Duodenal mucosa (tissue), 2 donors: Measurements from ENCODE around the gene BLOC1S6.

Experiments used
- H3K27ac ChIP-seq: one replicate; pipeline ENCODE4 v1.7.0; 2013; ENCODE audit warnings: low read depth, low read length
- H3K27me3 ChIP-seq, 2 donors: one replicate each; pipeline ENCODE4 v1.7.0; 2013; ENCODE audit warnings: low read length in 2 of 2, control low read depth in 1 of 2; ENCODE audit not compliant: insufficient read depth in 2 of 2, control insufficient read depth in 1 of 2
- H3K36me3 ChIP-seq, 2 donors: one replicate each; pipeline ENCODE4 v1.7.0; 2013; ENCODE audit warnings: low read length in 2 of 2, control low read depth in 1 of 2; ENCODE audit not compliant: insufficient read depth in 2 of 2, control insufficient read depth in 1 of 2
- H3K4me1 ChIP-seq, 2 donors: one replicate each; pipeline ENCODE4 v1.7.0; 2013; ENCODE audit warnings: low read length in 2 of 2, control low read depth in 1 of 2; ENCODE audit not compliant: insufficient read depth in 2 of 2, control insufficient read depth in 1 of 2
- H3K4me3 ChIP-seq, 2 donors: one replicate each; pipeline ENCODE4 v1.7.0; 2013; ENCODE audit warnings: low read length in 2 of 2, low read depth in 1 of 2
- H3K9ac ChIP-seq, 2 donors: one replicate each; pipeline ENCODE4 v1.7.0; 2013; ENCODE audit warnings: low read length in 2 of 2, low read depth in 1 of 2
- H3K9me3 ChIP-seq, 2 donors: one replicate each; pipeline ENCODE4 v1.7.0; 2013; ENCODE audit warnings: low read length in 2 of 2, control low read depth in 1 of 2; ENCODE audit not compliant: control insufficient read depth in 1 of 2

Gene BLOC1S6

DNA sequence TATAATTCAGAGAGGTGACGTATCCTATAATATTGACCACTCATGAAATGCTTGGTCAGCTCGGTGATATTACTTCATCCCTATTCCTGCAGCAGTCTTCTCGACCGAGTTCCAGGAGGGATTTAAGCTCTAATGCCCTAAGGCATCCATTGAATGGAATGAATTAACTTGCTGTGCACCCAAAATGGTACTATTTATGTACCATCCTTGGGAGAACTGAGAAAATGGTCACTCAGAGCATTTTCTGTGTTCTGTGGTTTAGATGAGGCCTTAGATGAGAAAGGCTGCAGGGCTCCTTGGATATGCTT is 638 bp downstream of the BLOC1S6 start:
- peak overlapping the region; percentile 94 to 96 for H3K4me3 ChIP-seq
- H3K4me1 ChIP-seq, result peaks cover 27 to 28% of the 10 kb centered on the region in 2 donors
- peak overlapping the region; percentile 99 for H3K9ac ChIP-seq
- no peaks in the 10 kb centered on the region for H3K9me3 ChIP-seq
- peak overlapping the region; percentile 98 for H3K27ac ChIP-seq
- peaks cover 0 to 1% of the 10 kb centered on the region in 2 donors for H3K36me3 ChIP-seq
- no peaks in the 10 kb centered on the region for H3K27me3 ChIP-seq

DNA sequence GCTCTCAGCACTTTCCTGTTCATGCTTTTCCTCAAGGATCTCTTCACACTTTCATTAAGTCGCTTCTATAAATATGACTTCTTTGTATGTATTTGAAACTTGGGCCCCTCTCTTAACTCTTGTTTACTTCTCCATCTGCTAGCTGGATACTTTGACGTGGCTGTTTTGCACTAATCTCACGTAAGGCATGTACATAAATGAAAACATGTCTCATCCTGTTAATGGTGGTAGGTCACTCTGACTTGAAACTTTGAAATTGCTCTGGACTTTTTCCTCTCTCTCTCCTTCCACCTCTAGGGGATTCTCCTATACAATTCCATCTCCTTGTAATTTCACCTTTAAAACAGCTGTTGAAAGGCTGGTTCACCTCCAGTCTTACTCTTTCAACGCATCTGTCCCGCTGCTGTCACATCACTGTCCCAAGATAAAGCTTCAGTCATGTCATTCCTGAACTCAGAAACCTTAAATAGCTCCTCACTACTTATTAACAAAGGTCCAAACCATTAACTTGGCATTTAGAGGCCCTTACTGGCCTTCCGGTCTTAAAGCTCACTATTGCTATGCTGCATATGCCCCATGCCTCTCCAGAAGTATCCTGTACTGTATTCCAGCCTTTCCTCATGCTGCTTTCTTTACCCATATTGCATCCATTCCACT is 1.2 kb downstream of the BLOC1S6 start:
- peaks cover 0 to 3% of the 10 kb centered on the region in 2 donors for H3K36me3 ChIP-seq
- peak overlapping the region; percentile 99 for H3K9ac ChIP-seq
- no peaks in the 10 kb centered on the region for H3K27me3 ChIP-seq
- H3K4me3 ChIP-seq, result peak overlapping the region; percentile 94 to 96
- H3K9me3 ChIP-seq, result no peaks in the 10 kb centered on the region
- peak overlapping the region; percentile 98 for H3K27ac ChIP-seq
- peaks cover 27 to 28% of the 10 kb centered on the region in 2 donors for H3K4me1 ChIP-seq

DNA sequence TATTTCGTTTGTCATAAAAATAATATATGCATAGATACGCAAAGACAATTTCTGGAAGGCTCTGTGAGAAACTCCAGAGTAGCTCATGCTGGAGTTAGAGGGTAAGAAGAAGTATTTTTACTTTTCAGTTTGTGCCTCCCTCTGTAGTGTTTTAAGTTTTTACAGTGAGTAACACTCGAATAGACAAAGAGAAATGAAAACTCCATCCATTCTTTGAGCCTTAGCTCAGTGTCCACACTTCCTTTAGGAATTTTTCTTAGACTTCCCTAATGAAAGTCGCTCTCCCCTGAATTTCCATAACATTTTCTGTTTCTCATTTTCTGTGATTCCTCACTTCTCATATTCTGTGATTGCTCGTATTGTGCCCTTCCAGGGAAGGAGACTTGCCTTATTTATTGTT is 2.1 kb downstream of the BLOC1S6 start:
- Histone ChIP-seq H3K27ac (no peak overlapping the region), H3K4me1 (peaks cover 27 to 28% of the 10 kb centered on the region in 2 donors), H3K27me3 (no peaks in the 10 kb centered on the region), H3K36me3 (peaks cover 0 to 3% of the 10 kb centered on the region in 2 donors), H3K9me3 (no peaks in the 10 kb centered on the region), H3K4me3 (peak overlapping the region; percentile 94 to 96), H3K9ac (no peak overlapping the region)

DNA sequence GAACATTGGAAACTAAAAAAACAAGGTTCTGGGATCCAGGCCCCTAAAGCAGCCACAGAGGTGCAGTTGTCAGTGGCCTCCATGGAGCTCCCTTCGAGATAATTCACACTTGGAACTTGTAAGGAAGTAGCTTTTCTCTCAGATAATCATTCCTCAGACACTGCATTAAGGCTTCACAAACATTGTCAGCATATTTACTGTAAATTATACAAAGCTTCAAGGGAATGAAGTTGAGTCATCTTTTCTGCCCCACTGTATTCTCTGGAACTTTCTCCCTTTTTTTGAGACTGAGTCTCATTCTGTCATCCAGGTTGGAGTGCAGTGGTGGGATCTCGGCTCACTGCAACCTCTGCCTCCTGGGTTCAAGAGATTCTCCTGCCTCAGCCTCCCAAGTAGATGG is 7.1 kb downstream of the BLOC1S6 start:
- Histone ChIP-seq H3K27ac (no peak overlapping the region), H3K9me3 (no peaks in the 10 kb centered on the region), H3K9ac (no peak overlapping the region), H3K4me1 (peaks cover 3 to 4% of the 10 kb centered on the region in 2 donors), H3K36me3 (peaks cover 0 to 20% of the 10 kb centered on the region in 2 donors), H3K4me3 (no peak overlapping the region), H3K27me3 (no peaks in the 10 kb centered on the region)

DNA sequence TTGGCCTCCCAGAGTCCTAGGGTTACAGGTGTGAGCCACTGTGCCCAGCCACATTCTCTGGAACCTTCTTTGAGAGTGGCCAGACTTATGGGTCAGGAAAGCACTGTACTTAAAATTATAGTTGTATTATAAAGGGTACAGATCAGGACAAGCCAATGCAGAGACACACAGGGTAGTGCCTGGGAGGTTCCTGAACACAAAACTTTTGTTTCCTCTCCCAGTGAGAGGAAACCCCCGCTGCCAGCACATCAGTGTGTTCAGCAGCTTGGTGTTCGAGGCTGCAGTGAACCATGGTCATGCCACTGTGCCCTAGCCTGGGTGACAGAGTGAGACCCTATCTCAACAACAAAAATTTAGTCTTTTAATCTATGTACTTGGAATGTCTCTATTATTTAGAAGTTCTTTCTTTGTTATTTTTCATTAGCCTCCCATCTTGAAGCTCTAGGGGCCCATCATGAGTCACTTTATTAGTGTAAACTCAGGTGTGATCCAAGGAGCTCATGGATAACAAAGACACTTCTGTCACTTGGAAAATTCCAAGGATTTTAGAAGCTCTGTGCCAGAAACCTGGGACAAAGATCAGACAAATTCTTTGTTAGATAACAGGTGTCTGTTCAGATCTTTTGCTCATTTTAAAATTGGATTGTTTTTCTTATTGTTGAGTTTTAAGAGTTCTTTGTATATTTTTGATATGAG is 7.8 kb downstream of the BLOC1S6 start:
- Histone ChIP-seq H3K4me1 (peaks cover 0 to 3% of the 10 kb centered on the region in 2 donors), H3K36me3 (peaks cover 0 to 20% of the 10 kb centered on the region in 2 donors), H3K4me3 (no peak overlapping the region), H3K9ac (no peak overlapping the region), H3K9me3 (no peaks in the 10 kb centered on the region), H3K27ac (no peak overlapping the region), H3K27me3 (no peaks in the 10 kb centered on the region)

DNA sequence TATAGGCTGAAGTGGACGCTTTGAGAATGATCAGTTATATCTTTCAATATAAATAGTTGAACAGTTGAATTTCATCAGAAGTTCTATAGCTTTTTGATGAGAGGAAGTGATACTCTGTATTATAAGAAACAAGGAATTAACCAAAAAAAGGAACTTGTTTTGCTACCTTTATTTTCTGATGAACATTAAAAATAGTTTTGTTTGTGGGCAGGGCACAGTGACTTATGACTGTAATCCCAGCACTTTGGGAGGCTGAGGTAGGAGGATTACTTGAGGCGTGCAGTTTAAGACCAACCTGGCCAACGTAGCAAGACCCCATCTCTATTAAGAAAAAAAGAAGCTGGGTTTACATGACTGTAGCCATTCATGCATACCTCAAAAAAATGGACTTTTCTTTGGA is 16.7 kb downstream of the BLOC1S6 start:
- Histone ChIP-seq H3K4me3 (no peak overlapping the region), H3K4me1 (no peaks in the 10 kb centered on the region), H3K36me3 (peaks cover 0 to 31% of the 10 kb centered on the region in 2 donors), H3K27ac (no peak overlapping the region), H3K27me3 (no peaks in the 10 kb centered on the region), H3K9me3 (no peaks in the 10 kb centered on the region), H3K9ac (no peak overlapping the region)

DNA sequence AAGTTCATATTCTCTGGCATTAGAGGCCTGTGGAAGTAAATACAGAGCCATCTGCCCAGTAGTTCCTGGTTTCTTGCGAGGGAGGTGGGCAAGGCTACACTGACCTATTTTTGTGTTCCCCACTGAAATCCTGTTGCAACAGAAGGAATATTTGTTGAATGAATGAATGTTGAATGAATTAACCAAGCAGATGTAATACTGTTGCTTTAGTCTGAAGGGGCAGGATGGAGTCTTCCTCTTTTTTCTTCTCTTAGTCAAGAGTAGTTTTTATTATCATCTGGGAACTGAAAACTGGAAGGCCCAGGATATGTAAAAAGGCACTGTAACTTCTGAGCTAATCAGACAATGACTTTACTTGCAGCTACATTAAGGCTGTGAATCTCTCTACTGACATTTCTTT is 17.1 kb downstream of the BLOC1S6 start:
- Histone ChIP-seq H3K4me3 (no peak overlapping the region), H3K9me3 (no peaks in the 10 kb centered on the region), H3K27me3 (no peaks in the 10 kb centered on the region), H3K9ac (no peak overlapping the region), H3K27ac (no peak overlapping the region), H3K4me1 (no peaks in the 10 kb centered on the region), H3K36me3 (peaks cover 0 to 31% of the 10 kb centered on the region in 2 donors)

DNA sequence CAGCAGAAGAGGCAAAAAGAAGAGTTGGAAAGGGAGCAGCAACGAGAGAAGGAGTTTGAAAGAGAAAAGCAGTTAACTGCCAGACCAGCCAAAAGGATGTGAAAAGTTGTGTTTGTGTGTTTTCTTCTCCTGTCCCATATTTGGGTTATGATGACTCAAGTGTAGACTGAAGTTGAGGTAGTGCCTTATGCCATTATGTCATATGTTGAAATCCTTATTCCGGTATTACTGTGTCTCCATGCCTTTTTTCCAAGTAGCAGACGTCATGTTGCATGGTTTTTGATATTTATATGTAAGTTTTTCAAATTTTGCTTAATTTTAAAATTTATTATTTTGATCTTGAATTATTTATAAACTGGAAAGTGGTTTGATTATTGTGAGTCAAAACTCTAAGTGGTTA is 19.2 kb downstream of the BLOC1S6 start:
- Histone ChIP-seq H3K36me3 (peaks cover 0 to 31% of the 10 kb centered on the region in 2 donors), H3K27ac (no peak overlapping the region), H3K4me1 (no peaks in the 10 kb centered on the region), H3K27me3 (no peaks in the 10 kb centered on the region), H3K9me3 (no peaks in the 10 kb centered on the region), H3K9ac (no peak overlapping the region), H3K4me3 (no peak overlapping the region)

DNA sequence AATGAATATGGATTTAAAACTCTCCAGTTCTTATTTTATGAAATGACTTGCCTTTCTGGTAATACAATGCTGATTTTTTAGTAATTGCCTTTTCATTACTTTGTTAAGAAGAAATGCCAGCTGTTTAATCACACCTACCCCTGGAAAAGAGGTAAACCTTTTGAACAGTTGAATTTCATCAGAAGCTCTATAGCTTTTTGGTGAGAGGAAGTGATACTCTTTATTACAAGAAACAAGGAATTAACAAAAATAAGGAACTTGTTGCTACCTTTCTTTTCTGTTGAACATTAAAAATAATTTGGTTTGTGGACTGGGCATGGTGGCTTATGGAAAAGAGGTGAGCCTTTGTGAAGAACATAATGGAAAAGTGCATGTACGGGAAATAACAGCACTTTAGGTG is 19.7 kb downstream of the BLOC1S6 start:
- H3K27me3 ChIP-seq, result no peaks in the 10 kb centered on the region
- H3K36me3 ChIP-seq, result peaks cover 0 to 31% of the 10 kb centered on the region in 2 donors
- H3K4me1 ChIP-seq, result no peaks in the 10 kb centered on the region
- no peaks in the 10 kb centered on the region for H3K9me3 ChIP-seq
- H3K4me3 ChIP-seq, result no peak overlapping the region
- no peak overlapping the region for H3K27ac ChIP-seq
- H3K9ac ChIP-seq, result no peak overlapping the region

DNA sequence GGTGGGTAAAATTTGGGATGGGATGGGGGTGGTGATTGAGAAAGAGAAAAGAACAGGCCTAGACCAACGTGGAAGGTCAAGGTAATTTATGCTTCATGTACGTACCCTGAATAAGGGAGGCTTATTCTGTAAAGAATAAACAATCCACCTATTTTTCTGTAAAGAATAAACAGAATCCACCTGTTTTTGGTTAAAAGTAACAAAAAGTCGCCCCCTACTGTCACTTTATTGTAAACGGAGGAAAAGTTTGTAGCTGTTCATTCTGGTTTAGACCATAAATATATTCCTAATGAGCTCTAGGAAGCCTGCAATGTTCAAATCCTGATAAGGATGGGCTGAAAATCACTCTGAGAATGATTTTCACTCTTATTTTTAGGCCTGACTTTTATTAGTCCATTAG is 24.1 kb downstream of the BLOC1S6 start:
- H3K4me1 ChIP-seq, result no peaks in the 10 kb centered on the region
- no peaks in the 10 kb centered on the region for H3K27me3 ChIP-seq
- H3K4me3 ChIP-seq, result no peak overlapping the region
- no peak overlapping the region for H3K27ac ChIP-seq
- no peaks in the 10 kb centered on the region for H3K9me3 ChIP-seq
- no peak overlapping the region for H3K9ac ChIP-seq
- peaks cover 0 to 18% of the 10 kb centered on the region in 2 donors for H3K36me3 ChIP-seq
